NCI-H1930 (cell line): ENCODE results near the gene AIRE.
"Not testable (repeated sequence)": the region's sequence is repeated elsewhere in the genome, so short reads cannot be mapped to it uniquely, and the experiment has no call there.

Experiments used
- DNase-seq, 2 experiments: peaks; one replicate each; lab custom pipeline; 2025; lab: John Stamatoyannopoulos, UW

Gene AIRE

DNA sequence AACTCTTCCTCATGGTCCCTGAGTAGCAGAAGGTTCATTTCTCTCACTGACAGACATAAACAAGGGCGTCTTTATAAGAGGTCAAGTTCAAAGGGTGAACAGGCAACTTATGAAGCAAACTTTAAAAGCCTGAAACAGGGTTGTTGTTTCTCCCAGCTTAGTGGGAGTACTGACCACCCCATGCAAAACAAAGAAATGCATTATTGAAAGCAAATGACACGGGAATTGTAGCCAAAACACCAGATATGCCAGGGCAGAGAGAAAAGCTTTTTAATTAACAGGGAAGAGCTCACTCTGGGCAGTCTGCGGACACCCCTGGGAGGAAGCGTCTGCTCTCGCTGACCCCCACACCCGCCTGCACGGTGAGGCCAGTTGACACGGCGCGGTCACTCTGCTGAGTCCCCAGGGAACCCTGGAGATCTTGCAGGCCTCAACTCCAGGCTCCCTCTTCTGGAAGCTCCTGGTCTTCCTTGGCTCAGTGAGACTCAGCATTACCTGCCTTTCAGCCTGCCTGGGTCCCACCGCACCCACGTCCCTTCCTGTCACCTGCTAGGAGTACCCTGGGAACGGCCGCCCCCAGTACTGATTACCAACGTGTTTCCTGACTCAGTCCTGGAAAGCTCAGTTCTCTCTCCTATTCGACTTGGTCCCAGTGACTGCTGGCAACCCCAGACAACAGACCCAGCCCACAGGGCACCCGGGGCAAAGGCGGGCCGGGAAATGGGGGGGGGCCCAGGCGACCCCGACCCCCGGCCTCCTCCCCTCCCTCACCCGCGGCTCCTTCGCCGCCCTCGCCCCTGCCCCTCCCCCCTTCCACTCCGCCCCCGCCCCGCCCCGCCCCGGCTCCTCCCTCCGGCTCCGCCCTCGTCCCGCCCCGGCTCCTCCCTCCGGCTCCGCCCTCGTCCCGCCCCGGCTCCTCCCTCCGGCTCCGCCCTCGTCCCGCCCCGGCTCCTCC is 52.5 kb downstream of the AIRE start:
- DNase-seq, result peak; percentile 47 to 60

DNA sequence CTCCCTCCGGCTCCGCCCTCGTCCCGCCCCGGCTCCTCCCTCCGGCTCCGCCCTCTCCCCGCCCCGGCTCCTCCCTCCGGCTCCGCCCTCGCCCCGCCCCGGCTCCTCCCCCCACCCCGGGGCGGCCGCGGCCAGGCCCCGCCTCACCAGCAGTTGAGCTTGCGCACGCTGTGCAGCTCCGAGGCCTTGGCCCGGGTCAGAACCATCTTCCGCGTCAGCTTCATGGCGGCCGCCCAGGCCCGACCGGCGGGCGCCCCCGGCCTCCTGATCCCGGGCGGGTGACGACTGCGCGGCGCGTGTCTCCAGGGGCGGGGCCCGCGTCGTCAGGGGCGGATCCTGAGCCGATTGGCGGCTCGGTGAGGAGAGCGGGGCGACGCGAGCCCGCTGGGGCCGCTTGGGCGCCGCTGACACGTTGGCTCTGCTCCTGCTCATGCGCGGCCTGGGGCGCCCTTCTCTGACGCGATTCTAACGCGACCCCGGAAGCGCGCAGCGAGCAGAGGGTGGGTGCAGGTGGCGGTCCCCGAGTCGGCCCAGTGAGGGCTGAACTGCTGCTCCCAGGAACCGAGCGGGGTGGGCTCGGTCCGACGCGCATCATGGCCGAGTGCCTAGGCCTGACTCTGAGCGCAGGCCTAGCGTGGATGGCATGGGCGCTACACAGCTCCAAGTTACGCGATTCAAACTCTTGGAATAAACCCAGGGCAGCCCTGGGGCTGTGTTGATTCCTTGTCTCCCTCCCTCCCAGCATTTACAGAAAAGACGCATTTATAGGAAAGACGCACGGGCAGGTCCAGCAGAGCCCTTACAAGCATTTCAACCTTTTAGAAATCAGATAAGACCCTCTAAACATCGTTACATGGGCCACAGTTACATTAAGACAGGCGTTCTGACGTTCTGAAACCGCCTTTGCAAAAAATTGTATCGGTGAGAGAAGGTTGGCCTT is 53.6 kb downstream of the AIRE start, which contains the start of gene CFAP410:
Gene CFAP410 (minus strand): TSS at position 420 of the 940 bp plus-strand sequence. CDS start 196 bp downstream, at position 224.
- peak; percentile 89 to 93 for DNase-seq

DNA sequence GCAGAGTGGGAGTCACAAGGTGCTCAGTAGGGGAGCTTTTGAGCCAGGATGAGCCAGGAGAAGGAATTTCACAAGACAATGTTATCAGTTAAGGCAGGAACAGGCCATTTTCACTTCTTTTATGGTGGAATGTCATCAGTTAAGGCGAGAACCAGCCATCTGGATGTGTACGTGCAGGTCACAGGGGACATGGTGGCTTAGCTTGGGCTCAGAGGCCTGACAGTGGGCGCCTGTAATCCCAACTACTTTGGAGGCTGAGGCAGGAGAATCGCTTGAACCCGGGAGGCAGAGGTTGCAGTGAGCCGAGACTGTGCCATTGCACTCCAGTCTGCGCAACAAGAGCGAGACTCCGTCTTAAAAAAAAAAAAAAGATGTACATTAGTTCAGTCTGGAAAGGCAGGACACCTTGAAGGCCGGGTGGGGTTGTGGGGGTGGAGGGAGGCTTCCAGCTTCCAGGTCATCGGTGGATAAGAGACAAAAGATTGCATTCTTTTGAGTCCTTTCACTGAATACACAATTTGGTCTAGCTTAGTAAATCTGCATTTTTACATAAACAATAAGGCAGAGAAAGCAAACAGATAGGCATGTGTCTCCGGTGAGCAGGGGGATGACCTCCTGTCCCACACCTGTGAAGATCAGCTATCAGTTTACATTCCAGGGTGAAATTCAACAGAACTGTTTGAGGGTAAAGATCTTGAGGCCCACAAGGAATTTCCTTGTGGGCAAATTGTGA is 56.2 kb downstream of the AIRE start:
- DNase-seq, result not testable (repeated sequence)

DNA sequence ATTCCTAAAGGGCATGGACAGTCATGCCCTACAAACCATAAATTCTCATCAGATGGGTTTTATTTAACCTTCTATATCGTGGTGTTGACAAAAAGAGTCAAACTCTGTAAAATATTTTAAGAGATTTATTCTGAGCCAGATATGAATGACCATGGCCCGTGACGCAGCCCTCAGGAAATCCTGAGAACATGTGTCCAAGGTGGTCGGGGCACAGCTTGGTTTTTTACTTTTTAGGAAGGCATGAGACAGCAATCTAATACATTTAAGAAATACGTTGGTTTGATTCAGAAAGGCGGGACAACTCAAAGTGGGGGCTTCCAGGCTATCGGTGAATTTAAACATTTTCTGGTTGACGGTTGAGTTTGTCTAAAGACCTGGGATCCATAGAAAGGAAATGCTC is 57.3 kb downstream of the AIRE start:
- DNase-seq, result not testable (repeated sequence)

DNA sequence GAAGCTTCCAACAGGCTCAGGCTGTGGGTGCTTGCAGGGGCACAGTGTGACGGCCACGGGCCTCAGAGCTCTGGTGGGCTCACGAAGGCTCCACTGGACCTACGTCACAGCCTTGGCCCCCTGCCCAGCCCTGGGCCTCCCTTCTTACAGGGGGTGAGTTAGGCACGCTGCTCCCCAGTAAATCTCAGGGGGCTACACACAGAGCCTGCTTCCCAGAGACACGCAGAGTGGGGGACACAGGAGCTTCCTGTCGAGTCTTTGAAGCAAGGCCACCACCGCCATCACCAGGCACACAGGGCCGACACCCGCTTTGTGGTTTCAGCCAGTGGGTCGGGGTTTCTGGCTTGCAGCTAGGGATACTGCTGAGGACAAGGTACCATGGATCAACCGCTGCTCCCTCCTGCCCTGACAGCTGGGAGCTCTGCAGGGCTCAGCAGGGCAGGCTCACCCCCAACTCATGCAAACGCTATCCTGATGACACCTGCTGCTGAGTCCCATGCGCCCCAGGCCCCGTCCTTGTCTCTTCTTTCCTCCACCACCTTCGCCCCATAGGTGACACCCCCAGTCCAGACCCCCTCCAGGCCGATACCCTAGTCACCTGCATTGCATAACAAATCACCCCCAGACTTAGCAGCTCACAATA is 59.0 kb downstream of the AIRE start:
- no peak for DNase-seq

DNA sequence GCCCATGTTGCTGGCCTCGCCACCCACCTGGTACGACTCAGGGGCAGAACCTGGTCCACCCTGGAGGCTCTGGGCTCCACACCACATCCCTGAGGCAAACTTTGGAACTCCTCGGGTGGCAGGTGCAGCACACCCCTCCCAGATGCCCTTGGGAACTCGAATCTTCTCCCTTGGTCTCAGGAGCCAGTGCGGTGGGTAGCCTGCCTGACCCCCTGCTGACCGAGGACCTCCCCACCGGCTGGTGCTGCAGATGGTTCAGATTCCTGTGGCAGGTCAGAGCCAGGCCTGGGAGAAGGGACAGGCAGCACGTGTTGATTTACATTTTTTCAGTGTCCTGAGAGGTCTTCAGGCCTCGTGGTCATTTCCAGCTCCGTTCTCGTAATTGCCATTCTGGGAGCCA is 59.8 kb downstream of the AIRE start:
- DNase-seq, result no peak

DNA sequence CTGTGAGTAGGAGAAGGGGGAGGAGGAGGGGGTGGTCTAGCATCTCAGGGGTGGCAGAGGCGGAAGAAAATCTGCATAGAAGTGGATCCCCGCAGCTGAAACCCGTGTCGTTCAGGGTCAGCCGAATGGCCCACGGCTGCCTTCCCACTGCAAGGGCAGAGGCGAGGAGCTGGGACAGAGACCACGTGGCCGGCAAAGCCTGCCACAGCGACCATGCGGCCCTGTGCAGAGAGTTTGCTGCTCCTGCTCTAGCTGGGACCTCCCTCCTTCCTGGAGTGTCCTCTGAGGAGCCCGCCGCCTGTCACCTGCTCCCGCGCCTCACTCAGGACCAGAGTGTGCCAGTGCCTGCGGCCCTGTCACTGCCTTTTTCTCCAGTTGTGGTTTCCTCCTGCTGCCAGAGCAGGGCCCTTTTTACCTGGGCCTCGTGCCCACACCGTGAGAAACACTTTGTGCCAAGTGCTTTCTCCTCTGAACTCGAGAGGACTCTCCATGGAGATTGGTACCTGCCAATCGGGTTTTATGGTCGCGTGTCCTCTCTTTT is 62.3 kb downstream of the AIRE start:
- no peak for DNase-seq
